ENCODE data around the gene CPEB2.

- TF ChIP-seq CTCF (IDR thresholded peaks at IDR 0.05; ENCODE audit: insufficient read depth, low read length) (no peak), POLR2AphosphoS5 (IDR thresholded peaks at IDR 0.05; ENCODE audit: low read depth) (no peak), GABPA (IDR thresholded peaks at IDR 0.05; ENCODE audit: low read depth) (no peak)
Measured at GRCh38 chr4:15018361-15018760, 16.1 kb downstream of the CPEB2 start.

Data from HL-60 (cell line).